Measurements from ENCODE around the gene SCMH1. TPM values are rescaled to one million over a fixed set of nuclear protein-coding genes. Genes with fewer than 3 reads are reported as not detected.

SCMH1 gene
- total RNA-seq, 6 experiments from 2014 or later, result 16.9 to 24.4 (median 21.7) TPM

- DNase-seq, result no peak
- Mint-ChIP-seq H3K4me1 (ENCODE audit: low read depth) (peaks cover 84% of the 10 kb centered on the region), H3K27me3 (ENCODE audit: insufficient read depth) (no peaks in the 10 kb centered on the region), H3K36me3 (ENCODE audit: low read depth) (peaks cover 61% of the 10 kb centered on the region), H3K4me3 (peak overlapping the region; percentile 96), H3K27ac (peak overlapping the region; percentile 61), H3K9me3 (no peaks in the 10 kb centered on the region)
- TF ChIP-seq CTCF (IDR thresholded peaks at IDR 0.05), result no peak
Measured at GRCh38 chr1:40982721-40983120, 259.4 kb downstream of the SCMH1 start.

- H3K36me3 Mint-ChIP-seq (ENCODE audit: low read depth), result peaks cover 52% of the 10 kb centered on the region
- peaks cover 82% of the 10 kb centered on the region for H3K4me1 Mint-ChIP-seq (ENCODE audit: low read depth)
- H3K27me3 Mint-ChIP-seq (ENCODE audit: insufficient read depth), result no peaks in the 10 kb centered on the region
- H3K4me3 Mint-ChIP-seq, result peak overlapping the region; percentile 96
- no peak for TF ChIP-seq CTCF (IDR thresholded peaks at IDR 0.05)
- peak overlapping the region; percentile 61 for H3K27ac Mint-ChIP-seq
- no peak for DNase-seq
- no peaks in the 10 kb centered on the region for H3K9me3 Mint-ChIP-seq
Measured at GRCh38 chr1:40981691-40982448, 260.2 kb downstream of the SCMH1 start.

GRCh38 chr1:40980453-40981121 lies 261.5 kb downstream of the SCMH1 start:
- DNase-seq, result peak; percentile 25
- peaks cover 40% of the 10 kb centered on the region for H3K36me3 Mint-ChIP-seq (ENCODE audit: low read depth)

GRCh38 chr1:40980068-40980452 lies 262.0 kb downstream of the SCMH1 start:
- Mint-ChIP-seq H3K9me3 (no peaks in the 10 kb centered on the region), H3K27ac (peak overlapping the region; percentile 95), H3K36me3 (ENCODE audit: low read depth) (peaks cover 34% of the 10 kb centered on the region), H3K4me1 (ENCODE audit: low read depth) (peaks cover 80% of the 10 kb centered on the region), H3K27me3 (ENCODE audit: insufficient read depth) (no peaks in the 10 kb centered on the region), H3K4me3 (peak overlapping the region; percentile 96)
- DNase-seq, result no peak
- TF ChIP-seq CTCF (IDR thresholded peaks at IDR 0.05), result no peak

More at GRCh38 chr1:40980453-40981121, 261.5 kb downstream of the SCMH1 start:
- Mint-ChIP-seq H3K27me3 (ENCODE audit: insufficient read depth) (no peaks in the 10 kb centered on the region), H3K4me1 (ENCODE audit: low read depth) (peaks cover 82% of the 10 kb centered on the region), H3K27ac (peak overlapping the region; percentile 95), H3K4me3 (peak overlapping the region; percentile 96), H3K9me3 (no peaks in the 10 kb centered on the region)
- no peak for TF ChIP-seq CTCF (IDR thresholded peaks at IDR 0.05)

GRCh38 chr1:40979241-40980067 lies 262.7 kb downstream of the SCMH1 start, which contains the start of gene CTPS1:
CTPS1 (plus strand) TSS chr1:40979696; CDS start chr1:40983291, 3,595 bp downstream.
- Mint-ChIP-seq H3K27ac (peak within 1 kb of the TSS; percentile 95), H3K9me3 (no peaks in the 10 kb centered on the region), H3K4me1 (ENCODE audit: low read depth) (peaks cover 80% of the 10 kb centered on the region), H3K27me3 (ENCODE audit: insufficient read depth) (no peaks in the 10 kb centered on the region), H3K4me3 (peak within 1 kb of the TSS; percentile 96), H3K36me3 (ENCODE audit: low read depth) (peaks cover 33% of the 10 kb centered on the region)
- peak; percentile 90 for DNase-seq
- peak; percentile 57 for TF ChIP-seq CTCF (IDR thresholded peaks at IDR 0.05)

All from HFFc6 (cell line).